HG02970 (cell line): ENCODE data around the gene MKS1.

ENCODE experiments used
- ATAC-seq: cut with Tn5 transposase; IDR thresholded peaks from one replicate; pipeline ENCODE4 v1.9.1; 2021; ENCODE audit warnings: mild to moderate bottlenecking, moderate library complexity, moderate number of reproducible peaks; ENCODE audit not compliant: unreplicated experiment, low FRiP score

MKS1 gene

DNA sequence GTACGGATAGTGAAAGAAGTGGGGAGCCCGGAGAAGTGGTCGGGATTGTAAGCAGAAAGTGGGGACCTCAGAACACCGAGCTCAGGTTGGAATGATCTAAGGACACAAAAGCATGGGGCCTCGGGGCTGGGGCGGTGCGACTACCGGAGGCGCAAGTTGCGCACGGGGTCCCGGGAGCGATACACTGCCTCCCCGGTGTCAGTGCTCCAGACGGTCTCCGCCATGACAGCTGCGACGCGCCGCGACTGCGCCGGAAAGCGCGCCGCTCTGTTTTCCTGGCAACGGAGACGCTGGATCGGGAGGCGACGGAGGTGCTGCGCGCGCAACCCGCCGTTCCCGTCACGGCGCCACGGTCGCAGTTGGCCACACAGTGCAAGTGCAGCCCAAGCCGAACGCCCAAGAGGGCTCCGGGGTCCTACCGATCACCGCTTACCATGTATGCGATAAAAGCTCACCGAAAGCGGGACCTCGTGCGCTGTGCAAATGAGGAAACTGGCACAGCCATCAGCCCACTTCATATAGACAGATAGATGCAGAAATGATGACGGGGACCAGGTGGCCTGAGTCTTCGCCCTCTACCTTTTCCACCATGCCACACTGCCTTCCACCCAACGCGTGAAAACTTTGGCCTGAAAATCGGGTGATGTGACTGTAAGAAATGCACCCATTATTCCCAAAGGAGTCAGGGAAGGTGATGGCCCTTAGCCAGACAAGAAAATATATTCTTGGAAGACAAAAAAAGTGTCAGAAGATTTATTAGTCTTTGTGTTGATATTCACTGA is at the start of gene MKS1:
TSS of gene MKS1 (minus strand) at position 249 of the 782 bp plus-strand sequence. CDS start at position 224, 25 bp downstream.
- ATAC-seq: peak; percentile 95

DNA sequence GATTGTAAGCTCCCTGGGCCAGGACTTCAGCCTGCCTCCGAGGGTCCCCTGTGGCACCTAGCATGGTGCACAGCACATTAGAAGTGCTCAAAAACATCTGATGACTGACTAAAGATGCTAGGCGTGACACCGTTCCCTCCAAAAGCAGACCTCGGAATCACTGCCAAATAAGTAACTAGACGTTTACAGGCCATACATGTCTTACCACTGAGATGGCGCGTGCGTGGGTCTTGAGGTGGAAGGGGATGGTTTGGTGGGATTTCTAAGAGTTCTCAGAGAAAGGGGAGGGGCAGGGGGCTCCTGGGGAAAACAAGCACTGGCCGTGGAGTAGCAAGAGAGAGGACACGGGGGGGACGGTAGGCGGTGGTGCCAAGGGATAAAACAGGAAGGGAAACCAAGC is 49.3 kb upstream of the MKS1 start:
- ATAC-seq: no peak

DNA sequence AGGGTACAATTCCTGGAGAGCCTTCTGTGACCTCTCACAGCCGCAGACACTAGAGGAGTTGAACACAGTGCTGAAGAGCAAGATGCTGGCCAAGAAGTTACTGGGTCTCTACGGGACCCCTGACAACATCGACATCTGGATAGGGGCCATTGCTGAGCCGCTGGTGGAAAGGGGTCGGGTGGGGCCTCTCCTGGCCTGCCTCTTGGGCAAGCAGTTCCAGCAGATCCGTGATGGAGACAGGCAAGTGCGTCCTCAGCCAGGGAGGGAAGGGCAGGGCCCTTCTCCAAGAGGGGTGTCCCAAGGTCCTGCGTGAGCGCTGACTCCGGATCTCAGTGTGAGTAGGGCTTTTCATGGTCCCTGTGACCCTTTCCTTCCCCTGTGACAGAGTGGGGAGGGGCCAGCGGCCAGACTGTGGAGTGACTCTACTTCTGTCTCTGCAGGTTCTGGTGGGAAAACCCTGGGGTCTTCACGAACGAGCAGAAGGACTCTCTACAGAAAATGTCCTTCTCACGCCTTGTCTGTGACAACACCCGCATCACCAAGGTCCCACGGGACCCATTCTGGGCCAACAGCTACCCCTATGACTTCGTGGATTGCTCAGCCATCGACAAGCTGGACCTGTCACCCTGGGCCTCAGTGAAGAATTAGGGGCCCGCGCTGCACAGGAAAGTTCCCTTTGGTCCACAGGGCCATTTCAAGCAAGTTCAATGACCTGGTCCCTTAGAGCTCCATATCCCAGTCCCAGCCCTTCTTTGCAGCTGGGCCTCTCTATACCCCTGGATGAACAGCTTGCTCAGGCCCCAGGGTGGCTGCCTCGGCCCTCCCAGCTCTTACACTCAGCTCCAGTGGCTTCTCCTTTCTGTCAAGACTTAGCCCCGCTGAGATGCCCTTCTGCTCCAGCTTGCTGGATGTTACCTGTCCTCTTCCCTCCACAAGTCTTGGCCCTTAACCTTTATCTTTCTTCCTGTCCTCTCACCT is 48.6 kb upstream of the MKS1 start:
- no peak for ATAC-seq

DNA sequence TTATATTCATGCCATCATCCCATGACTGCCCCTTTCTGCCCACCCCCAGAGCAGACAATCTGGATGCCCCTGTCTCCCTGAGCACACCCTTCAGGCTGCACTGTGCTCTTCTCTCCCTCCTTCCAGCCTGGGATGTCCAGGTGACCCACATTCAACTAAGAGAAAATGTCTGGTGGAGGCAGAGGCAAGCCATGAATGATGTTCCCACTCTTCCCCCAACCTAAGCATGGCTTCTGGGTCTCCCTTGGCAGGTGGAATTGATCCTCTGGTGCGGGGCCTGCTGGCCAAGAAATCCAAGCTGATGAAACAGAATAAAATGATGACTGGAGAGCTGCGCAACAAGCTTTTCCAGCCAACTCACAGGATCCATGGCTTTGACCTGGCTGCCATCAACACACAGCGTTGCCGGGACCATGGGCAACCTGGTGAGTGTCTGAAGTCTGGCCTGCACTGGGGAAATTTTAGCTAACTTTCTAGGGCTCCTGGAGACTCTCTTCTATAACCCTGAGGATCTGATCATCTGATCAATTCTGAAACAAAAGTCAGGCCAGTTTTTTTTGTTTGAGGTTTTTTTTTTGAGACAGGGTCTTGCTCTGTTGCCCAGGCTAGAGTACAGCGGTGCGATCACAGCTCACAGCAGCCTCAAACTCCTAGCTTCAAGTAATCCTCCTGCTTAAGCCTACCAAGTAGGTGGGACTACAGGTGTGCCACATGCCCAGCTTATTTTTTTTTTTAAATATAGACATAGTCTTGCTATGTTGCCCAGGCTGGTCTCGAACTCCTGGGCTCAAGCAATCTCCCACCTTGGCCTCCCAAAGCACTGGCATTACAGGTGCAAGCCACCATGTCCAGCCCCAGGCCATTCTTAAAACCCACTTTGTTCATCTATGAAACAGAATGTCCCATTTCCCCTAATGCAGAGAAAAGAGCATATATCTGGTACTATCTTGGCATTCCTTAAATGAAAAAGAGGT is 47.1 kb upstream of the MKS1 start:
- ATAC-seq: no peak

DNA sequence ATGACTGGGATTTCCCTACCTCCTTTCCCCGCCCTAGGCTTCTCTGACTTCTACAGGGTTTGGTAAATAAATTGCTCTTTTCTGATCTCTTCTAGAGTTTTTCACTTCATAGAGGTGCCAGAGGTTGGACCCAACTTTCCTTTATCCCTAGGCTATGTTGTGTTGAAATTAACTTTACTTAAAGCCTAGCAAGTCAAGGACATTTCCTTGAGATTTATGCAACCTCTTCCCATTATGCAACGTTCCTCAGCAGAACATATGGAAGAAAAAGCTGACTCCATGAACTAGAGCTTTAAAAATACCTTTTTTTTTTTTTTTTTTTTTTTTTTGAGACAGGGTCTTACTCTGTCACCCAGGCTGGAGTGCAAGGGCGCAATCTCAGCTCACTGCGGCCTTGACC is 46.2 kb upstream of the MKS1 start:
- no peak for ATAC-seq

DNA sequence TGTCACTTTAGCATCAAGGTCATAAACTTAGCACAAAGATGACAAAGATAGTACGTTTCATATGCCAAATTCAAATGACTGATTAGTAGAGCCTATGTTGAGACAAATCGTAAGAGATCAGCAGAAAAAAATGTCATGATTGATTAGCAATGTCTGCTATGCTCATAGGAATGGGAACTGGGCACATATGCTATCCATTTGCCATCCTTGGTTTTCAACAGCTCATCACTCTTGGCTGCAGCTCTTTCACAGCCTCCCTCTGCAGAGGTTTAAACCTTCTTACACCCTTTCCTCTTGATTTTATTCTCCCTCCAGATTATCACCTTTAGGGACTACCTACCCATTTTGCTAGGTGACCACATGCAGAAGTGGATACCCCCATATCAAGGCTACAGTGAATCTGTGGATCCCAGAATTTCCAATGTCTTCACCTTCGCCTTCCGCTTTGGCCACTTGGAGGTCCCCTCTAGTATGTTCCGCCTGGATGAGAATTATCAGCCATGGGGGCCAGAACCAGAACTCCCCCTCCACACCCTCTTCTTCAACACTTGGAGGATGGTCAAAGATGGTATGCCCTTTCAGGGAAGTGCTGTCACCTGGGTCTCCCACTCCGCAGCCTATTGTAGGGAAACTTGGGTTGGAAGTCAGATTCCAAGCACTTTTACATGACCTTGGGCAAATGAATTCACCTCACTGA is 45.5 kb upstream of the MKS1 start:
- no peak for ATAC-seq

DNA sequence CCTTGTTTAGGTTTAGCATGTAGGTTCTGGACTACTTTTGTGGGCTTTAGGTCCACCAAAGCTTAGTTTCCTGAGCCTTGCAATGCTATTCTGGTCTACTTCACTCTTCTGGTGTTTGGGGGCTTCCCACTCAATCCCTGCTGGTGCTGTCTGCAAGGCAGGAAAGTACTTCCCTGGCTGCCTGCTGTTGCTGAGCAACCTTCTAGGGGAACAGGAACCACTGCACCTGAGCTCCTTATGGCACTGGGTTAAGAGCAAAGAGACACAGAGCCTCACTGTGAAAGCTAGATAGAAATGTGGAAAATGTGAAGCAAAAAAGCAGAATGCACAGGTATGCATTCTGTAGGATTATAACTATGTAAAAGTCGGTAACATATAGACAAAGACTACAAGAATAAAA is 44.7 kb upstream of the MKS1 start:
- no peak for ATAC-seq

DNA sequence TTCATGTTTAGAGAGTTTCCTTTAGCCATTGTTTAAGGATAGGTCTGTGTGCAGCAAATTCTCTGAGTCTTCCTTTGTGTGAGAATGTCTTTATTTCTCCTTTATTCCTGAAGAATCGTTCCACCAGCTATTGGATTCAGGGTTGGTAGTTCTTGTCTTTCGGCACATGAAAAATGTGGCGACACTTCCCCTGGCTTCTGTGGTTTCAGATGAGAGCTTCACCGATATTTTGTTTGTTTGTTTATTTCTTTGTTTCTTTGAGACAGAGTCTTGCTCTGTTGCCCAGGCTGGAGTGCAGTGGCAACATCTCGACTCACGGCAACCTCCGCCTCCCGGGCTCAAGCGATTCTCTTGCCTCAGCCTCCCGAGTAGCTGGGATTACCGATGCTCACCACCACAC is 43.1 kb upstream of the MKS1 start:
- no peak for ATAC-seq

DNA sequence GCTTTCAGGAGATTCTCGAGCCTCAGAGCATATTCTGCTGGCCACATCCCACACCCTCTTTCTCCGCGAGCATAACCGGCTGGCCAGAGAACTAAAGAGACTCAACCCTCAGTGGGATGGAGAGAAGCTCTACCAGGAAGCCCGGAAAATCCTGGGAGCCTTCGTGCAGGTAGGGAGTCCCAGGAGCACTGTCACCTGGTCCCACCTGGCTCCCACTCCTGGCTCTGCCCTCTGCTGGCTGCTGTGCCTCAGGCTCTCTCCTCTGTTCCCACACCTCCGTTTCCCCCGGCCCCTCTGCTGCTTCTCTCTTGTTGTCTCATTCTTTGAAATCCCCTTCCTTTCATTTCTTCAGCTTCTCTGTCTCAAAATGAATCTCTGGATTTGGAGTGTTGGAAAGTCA is 35.7 kb upstream of the MKS1 start:
- ATAC-seq: no peak

DNA sequence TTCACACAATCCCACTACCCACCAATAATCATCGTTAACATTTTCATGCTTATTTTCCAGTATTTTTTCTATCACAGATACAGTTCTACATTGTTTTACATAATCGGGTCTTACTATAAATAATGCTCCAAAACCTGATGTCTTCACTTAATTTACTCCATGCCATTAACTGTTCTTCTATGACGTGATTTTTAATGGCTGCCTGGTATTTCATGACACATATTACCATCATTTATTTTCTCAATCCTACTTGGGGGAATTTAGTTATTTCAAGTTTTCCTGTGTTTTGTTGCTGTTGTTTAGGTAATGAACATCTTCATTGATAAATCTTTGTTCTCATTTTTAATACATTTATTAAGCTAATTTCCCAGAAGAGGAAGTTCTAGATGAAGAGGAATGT is 34.0 kb upstream of the MKS1 start:
- ATAC-seq: no peak

DNA sequence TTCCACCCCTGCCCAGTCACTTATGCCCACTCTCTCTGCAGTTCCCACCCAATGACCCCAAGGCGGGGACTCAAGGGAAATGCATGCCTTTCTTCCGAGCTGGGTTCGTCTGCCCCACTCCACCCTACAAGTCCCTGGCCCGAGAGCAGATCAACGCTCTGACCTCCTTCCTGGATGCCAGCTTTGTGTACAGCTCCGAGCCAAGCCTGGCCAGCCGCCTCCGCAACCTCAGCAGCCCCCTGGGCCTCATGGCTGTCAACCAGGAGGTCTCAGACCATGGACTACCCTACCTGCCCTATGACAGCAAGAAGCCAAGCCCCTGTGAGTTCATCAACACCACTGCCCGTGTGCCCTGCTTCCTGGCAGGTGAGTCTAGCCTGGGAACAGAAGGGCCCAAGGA is 33.1 kb upstream of the MKS1 start:
- no peak for ATAC-seq

DNA sequence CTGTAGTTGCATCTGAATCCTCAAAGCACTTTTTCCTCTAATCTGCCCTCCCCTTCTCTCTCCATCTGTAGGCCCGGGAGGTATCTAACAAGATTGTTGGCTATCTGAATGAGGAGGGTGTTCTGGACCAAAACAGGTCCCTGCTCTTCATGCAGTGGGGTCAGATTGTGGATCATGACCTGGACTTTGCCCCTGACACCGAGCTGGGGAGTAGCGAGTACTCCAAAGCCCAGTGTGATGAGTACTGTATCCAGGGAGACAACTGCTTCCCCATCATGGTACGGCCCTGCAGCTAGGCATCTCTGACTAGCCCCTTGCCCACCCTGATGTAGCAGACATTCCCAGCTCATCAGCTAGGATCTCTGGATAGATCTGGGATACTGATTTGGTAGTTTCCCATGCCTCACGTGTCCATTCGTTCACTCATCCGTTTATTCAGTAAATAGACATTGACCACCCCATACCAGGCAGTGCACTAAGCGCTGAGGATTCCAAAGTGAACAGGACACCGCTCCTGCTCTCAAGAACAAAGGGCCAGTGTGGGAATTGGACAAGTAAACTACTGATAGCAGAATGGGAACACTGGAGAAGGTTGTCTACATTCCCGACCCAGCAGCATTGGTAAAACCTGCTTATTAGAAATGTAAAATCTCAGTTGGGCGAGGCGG is 31.4 kb upstream of the MKS1 start:
- ATAC-seq: no peak

DNA sequence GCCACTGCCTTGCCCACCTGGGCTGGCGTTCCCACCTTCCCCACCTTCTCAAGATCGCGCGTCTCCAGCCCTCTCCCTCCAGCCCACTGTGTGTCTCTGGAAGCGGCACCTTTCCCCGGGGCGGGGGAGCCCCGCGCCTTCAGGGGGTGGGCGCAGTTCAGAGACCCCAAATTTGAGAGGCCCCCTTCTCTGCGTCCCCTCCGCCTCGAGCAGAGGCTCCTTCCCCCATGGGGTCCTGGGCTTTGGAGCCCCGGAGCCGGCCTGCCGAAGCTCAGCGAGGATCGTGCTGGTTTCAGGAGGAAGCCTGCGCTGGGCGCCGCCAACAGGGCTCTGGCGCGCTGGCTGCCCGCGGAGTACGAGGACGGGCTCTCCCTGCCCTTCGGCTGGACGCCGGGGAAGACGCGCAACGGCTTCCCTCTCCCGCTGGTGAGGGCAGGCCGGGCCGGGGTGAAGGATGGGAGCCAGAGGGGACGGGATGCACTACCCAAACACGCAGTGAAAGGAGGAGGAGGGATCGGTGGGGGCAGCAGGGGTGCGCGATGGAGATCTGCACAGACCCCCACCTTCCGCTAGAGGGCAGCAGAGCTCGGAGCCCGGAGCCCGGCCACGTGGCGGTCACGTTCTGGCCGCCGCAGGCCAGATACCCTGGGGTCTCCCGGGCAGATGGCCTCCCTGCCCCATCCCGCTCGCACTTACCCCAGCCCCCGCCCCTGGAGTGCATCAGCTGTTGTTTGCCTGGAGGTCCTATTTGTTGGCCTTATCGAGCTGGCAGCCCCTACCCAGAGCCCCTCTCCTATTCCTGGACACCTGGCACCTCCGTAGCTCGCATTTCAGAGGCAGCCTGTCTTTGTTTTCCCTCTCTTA is 30.4 kb upstream of the MKS1 start:
- ATAC-seq: no peak

DNA sequence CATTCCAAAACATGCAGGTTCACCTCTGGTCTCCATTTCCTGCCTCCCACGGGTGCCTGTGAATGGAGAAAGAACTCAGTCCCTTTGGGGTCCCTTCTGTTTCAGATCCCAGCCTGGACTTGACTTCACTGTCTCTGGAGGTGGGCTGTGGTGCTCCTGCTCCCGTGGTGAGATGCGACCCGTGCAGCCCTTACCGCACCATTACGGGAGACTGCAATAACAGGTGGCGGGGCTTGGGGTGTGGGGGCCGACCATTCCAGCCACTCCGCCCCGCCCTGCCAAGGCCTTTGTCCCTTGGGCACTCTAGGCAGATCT is 29.9 kb upstream of the MKS1 start:
- ATAC-seq: no peak

DNA sequence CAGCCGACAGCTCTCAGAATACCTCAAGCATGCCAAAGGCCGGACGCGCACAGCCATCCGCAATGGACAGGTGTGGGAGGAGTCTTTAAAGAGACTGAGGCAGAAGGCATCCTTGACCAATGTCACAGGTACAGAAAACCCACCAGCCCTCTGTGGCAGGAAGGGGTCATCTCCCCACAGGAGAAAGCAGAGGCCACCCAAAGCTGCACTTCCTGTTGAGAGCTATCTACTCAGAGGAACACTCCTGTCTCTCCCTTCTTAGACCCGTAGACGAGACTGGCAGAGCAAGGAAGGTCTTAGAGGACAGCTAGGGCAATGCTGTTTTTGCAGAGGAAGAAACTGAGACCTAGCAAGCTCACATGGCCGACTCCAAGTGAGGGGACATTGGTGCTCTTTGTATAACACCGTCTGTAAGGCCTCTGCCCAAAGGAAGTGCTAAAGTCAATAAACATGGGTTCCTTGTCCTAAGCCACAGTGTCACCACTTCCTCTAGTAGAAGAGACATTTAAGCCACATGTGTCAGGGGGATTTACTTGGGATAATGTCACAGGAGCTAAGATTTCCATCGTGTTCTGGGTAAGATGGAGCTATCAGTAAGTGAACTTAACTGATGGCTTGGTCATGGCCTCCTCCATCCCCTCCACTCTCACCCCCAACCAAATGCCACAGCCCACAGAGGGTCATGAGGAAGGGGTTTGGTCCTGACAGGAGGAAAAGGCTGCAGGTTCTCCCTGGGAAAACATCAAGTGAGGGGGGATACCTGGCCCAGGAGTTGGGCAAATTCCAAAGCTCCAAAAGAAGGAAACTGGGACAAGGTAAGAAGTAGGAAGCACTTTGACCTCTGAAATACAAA is 28.7 kb upstream of the MKS1 start:
- ATAC-seq: no peak

DNA sequence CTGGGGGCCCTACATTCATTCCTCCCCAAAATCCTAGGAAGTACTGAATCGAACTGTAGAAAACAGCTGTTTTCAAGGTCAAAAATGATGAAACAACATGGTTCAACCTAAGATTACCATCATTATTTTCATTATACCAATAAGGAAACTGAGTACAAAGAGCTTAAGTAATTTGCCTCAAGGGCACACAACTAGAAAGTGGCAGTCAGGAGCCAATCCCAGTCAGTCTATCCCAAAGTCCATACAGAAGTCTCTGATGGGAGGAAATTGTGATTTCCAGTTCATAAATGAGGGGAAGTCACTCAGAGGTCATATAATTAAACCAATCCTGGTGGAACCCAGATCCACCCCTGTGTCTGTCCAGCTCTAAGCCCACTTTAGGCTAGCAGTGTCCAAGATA is 27.7 kb upstream of the MKS1 start:
- no peak for ATAC-seq

DNA sequence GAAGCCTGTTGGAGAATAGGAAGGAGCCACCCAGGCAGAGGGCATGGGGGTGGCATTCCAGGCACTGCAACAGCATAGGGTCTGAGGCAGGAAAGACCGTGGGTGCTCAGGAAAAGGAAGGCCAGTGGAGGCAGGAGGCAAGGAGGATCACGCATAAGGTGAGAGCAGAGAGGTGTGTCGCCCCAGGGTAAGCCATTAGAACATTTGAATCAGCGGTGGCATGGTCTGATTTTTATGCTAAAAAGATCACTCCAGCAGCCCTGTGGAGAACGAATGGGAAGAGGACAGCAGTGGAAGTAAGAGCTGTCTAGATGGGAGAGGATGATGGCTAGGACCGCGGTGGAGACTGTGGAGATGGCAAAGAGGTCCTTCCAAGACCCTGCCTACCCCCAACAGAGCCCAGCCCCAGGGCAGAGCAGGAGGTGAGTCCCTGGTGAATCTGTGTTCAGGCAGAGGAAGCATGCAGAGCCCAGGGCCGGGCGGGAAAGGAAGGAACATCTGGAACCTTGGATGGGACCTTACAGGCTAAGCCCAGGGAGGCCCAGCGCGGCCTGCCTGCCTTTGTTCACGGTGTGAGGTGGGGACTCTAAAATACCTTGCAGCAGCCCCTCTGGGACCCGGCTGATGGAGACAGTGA is 27.2 kb upstream of the MKS1 start:
- no peak for ATAC-seq
